Adipocyte (in vitro differentiated cells): Measurements from ENCODE around the gene CRCP.
"Not testable (repeated sequence)": the region's sequence is repeated elsewhere in the genome, so short reads cannot be mapped to it uniquely, and the experiment has no call there.

Source experiments
- DNase-seq: peaks from one replicate; pipeline ENCODE4 v3.0.0-alpha.2; 2015; ENCODE audit warnings: low read depth
- H3K27me3 ChIP-seq: replicated peaks from 2 replicates; pipeline ENCODE4 v1.7.0; 2013; ENCODE audit warnings: mild to moderate bottlenecking, low read length, moderate library complexity; ENCODE audit not compliant: control insufficient read depth, insufficient read depth
- H3K36me3 ChIP-seq: 2 replicates; pipeline ENCODE4 v1.7.0; 2013; ENCODE audit warnings: low read length, mild to moderate bottlenecking, moderate library complexity; ENCODE audit not compliant: control insufficient read depth, insufficient read depth, severe bottlenecking
- H3K4me1 ChIP-seq: 2 replicates; pipeline ENCODE4 v1.7.0; 2013; ENCODE audit warnings: mild to moderate bottlenecking, low read length, moderate library complexity; ENCODE audit not compliant: control insufficient read depth, insufficient read depth
- H3K4me3 ChIP-seq: 2 replicates; pipeline ENCODE4 v1.7.0; 2013; ENCODE audit warnings: mild to moderate bottlenecking, low read length, moderate library complexity
- H3K9ac ChIP-seq: 2 replicates; pipeline ENCODE4 v1.7.0; 2013; ENCODE audit warnings: mild to moderate bottlenecking, low read length, moderate library complexity
- H3K9me3 ChIP-seq: 2 replicates; pipeline ENCODE4 v1.7.0; 2013; ENCODE audit warnings: mild to moderate bottlenecking, low read length, moderate library complexity; ENCODE audit not compliant: control insufficient read depth

CRCP gene

DNA sequence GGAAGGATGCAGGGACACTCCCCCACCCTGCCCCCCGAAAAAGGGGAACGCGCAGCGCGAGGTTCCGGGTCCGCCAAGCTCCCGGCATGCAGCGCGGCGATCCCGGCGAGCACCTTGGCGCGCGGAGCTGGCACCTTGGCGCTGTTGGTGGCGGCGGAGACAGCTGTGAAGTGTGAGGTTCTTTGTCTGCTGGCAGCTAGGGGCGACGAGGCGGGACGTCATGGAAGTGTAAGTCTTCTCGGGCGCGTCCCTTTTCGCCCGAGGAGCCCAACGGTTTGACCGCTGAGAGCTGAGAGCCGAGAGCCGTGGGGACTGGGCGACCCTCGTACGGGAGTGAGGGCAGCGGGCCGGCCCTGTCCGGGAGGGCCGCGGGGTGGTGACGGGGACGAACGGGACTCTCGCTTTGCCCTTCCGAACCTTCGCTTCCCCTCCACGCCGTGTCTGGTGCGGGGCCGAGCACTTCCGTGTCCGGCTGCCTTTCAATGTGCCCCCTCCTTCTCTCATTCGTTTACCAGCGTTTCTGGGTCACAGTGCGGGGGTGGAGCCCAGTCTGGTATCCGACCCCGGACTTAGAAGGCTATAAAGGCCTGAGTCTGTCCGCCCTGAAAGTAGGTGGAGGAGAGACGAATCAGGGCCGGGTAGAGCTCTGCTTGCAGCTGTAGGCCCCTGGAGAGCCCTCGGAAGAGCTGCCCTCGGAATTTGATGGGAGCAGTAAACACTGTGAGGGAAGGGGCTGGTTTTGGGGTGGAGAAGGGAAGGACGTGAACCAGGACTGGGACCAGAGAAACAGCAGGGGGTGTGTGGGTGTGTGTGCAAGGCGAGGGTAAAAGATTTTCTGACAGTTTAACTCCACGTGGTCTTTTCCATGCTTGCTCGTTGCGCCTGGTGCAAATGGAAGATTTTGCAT, at the start of gene CRCP:
CRCP (plus strand) TSS at position 105 of the 907 bp plus-strand sequence; CDS start at position 221, 116 bp downstream.
- Histone ChIP-seq H3K27me3 (no peaks in the 10 kb centered on the region), H3K9ac (peak within 1 kb of the TSS; percentile 98), H3K9me3 (no peaks in the 10 kb centered on the region), H3K4me3 (peak within 1 kb of the TSS; percentile 93), H3K4me1 (peaks cover 42% of the 10 kb centered on the region), H3K36me3 (no peaks in the 10 kb centered on the region)
- peak; percentile 84 for DNase-seq

DNA sequence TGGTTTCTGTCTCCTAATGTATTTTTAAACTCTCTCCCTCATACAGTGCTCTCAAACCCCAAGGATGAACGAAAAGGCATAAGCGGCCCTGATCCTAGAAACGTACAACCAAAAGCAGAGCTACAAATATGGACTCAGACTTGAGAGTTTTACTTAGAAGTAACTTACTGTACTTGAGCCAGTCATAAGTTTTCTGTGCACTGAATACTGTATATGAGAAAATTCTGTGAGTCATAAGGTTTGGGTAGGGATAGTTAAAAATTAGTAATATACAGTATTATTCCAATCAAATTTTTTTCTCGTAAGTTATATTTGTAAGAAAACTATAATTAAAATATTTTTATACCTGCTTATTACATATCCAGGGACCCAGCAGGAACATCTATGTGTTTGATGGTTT, 44.9 kb upstream of the CRCP start:
- H3K27me3 ChIP-seq: no peaks in the 10 kb centered on the region
- DNase-seq: no peak
- H3K9ac ChIP-seq: no peak overlapping the region
- no peak overlapping the region for H3K4me3 ChIP-seq
- no peaks in the 10 kb centered on the region for H3K4me1 ChIP-seq
- H3K36me3 ChIP-seq: no peaks in the 10 kb centered on the region
- H3K9me3 ChIP-seq: no peaks in the 10 kb centered on the region

DNA sequence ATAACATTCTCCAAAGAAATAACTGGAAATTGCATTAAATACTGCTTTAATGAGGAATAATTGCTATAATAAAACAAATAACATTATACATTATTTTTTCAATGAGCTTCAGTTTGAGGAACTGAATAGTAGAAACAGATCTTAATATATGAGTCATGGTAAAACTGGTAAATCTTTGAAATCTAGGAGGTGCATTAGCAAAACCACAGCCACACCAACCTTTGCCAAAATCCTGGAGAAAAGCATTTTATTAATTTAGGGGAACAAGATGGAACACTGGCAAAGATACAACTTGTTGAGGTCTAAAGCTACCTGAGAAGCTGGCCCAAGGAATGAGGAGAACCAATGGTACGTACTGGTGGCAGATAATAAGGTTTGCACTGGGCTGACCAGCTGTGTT, 44.4 kb upstream of the CRCP start:
- Histone ChIP-seq H3K9ac (no peak overlapping the region), H3K4me1 (no peaks in the 10 kb centered on the region), H3K4me3 (no peak overlapping the region), H3K36me3 (no peaks in the 10 kb centered on the region), H3K9me3 (no peaks in the 10 kb centered on the region), H3K27me3 (no peaks in the 10 kb centered on the region)
- DNase-seq: no peak

- H3K9me3 ChIP-seq, H3K36me3 ChIP-seq, H3K4me3 ChIP-seq, H3K27me3 ChIP-seq, H3K9ac ChIP-seq, DNase-seq: not testable (repeated sequence)
- H3K4me1 ChIP-seq: peaks cover 11% of the 10 kb centered on the region
These were observed 42.4 kb upstream of the CRCP start for GRCh38 chr7:66072208-66072607.

GRCh38 chr7:66075590-66076461, 38.8 kb upstream of the CRCP start, which contains the start of gene ASL:
Gene ASL, plus strand, starts transcription at chr7:66075819. Its CDS starts 263 bp downstream, at chr7:66076082.
- H3K9ac ChIP-seq: peak within 1 kb of the TSS; percentile 93
- H3K9me3 ChIP-seq: no peaks in the 10 kb centered on the region
- H3K4me3 ChIP-seq: peak within 1 kb of the TSS; percentile 94
- peak; percentile 98 for DNase-seq
- H3K27me3 ChIP-seq: no peaks in the 10 kb centered on the region
- H3K36me3 ChIP-seq: no peaks in the 10 kb centered on the region
- H3K4me1 ChIP-seq: peaks cover 12% of the 10 kb centered on the region

DNA sequence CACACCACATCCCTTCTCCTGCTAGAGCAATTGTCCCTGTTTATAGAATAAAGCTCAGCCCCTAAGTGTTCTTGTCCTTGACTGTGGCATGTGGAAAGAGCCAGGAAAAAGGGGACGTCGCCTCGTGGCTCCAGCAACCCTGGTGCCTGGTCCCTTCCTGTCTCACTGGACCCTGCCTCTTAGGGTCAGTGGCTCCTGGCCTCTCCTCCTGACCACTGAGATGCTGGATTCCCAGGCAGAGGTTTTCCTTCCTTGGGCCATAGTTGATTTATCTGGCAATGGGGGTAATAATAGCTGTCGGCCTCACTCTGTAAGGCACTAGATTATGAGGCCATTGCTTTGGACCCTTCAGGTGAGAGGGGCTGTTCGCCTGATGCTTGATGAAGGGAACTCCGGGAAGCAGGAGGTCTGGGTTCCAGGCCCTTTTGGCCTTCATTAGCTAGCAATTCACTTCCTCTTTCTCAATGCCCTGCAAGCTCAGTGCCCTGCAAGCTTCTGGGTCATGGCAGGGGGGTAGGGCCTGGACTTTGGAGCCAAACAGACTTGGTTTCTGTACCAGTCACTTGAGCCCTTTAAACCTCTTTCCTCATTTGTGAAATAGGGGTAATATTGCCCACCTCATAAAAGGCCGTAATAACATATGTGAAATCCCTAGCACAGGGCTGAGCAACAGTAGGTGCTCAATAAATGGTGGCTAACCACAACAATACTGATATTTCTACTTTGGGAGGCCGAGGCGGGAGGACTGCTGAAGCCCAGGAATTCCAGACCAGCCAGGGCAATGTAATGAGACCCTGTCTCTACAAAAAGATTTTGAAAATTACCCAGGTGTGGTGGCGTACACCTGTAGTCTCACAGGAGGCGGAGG, 38.0 kb upstream of the CRCP start:
- Histone ChIP-seq H3K27me3 (no peaks in the 10 kb centered on the region), H3K4me1 (peaks cover 12% of the 10 kb centered on the region), H3K9me3 (no peaks in the 10 kb centered on the region), H3K9ac (peak overlapping the region; percentile 93), H3K4me3 (peak overlapping the region; percentile 94), H3K36me3 (no peaks in the 10 kb centered on the region)
- no peak for DNase-seq

GRCh38 chr7:66078067-66078466, 36.6 kb upstream of the CRCP start:
- Histone ChIP-seq H3K9ac (no peak overlapping the region), H3K4me1 (peaks cover 12% of the 10 kb centered on the region), H3K27me3 (no peaks in the 10 kb centered on the region), H3K4me3 (no peak overlapping the region), H3K9me3 (no peaks in the 10 kb centered on the region), H3K36me3 (peaks cover 6% of the 10 kb centered on the region)
- DNase-seq: no peak

- no peaks in the 10 kb centered on the region for H3K9me3 ChIP-seq
- H3K9ac ChIP-seq: no peak overlapping the region
- H3K36me3 ChIP-seq: peaks cover 23% of the 10 kb centered on the region
- no peaks in the 10 kb centered on the region for H3K27me3 ChIP-seq
- no peak overlapping the region for H3K4me3 ChIP-seq
- no peak for DNase-seq
- H3K4me1 ChIP-seq: peaks cover 2% of the 10 kb centered on the region
These were observed 32.6 kb upstream of the CRCP start for GRCh38 chr7:66082083-66082482.

DNA sequence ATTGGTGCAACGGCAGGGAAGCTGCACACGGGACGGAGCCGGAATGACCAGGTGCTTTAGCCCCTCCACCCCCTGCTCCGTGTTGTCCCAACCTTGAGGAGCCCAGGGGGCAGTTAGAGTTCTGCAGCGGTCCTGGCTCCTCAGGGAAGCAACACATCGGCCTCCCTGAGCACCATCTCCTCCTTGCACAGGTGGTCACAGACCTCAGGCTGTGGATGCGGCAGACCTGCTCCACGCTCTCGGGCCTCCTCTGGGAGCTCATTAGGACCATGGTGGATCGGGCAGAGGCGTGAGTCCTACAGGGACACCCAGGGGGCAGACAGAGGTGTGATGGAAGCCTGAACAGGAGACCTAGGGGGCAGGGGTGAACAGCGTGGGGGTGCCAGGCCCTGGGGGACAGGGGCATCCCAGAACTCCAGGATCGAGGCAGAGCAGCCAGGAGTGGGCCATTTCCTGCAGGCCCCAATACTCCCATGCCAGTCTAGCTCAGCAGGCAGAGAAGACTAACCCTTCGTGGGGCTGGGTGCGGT, 31.7 kb upstream of the CRCP start:
- no peak overlapping the region for H3K9ac ChIP-seq
- peaks cover 27% of the 10 kb centered on the region for H3K36me3 ChIP-seq
- DNase-seq: no peak
- H3K9me3 ChIP-seq: no peaks in the 10 kb centered on the region
- H3K4me1 ChIP-seq: no peaks in the 10 kb centered on the region
- no peak overlapping the region for H3K4me3 ChIP-seq
- H3K27me3 ChIP-seq: no peaks in the 10 kb centered on the region

- H3K27me3 ChIP-seq: no peaks in the 10 kb centered on the region
- H3K9me3 ChIP-seq: no peaks in the 10 kb centered on the region
- DNase-seq: no peak
- H3K4me3 ChIP-seq: no peak overlapping the region
- H3K9ac ChIP-seq: no peak overlapping the region
- peaks cover 27% of the 10 kb centered on the region for H3K36me3 ChIP-seq
- no peaks in the 10 kb centered on the region for H3K4me1 ChIP-seq
These were observed 31.0 kb upstream of the CRCP start for GRCh38 chr7:66083677-66084076.
